B cell (primary cell): ENCODE data around the gene ADCY10. TPM values are rescaled to one million over a fixed set of nuclear protein-coding genes. Genes with fewer than 3 reads are reported as not detected.
"Not testable (repeated sequence)": the region's sequence is repeated elsewhere in the genome, so short reads cannot be mapped to it uniquely, and the experiment has no call there.

Experiments used
- ATAC-seq: fragments of 200-7000 bp; cut with Tn5 transposase; one replicate; pipeline ENCODE4 v1.10.0; 2021; ENCODE audit warnings: low read depth, mild to moderate bottlenecking, moderate number of reproducible peaks, moderate library complexity
- CTCF ChIA-PET: fragments of 350-600 bp; sonication (Branson Sonifier 250); formaldehyde crosslinking; loops from one replicate; lab custom pipeline; 2021; ENCODE audit warnings: antibody characterized with exemption, inconsistent platforms; lab: Charles Lee
- POLR2A ChIA-PET: fragments of 350-600 bp; sonication (Branson Sonifier 250); formaldehyde crosslinking; loops from one replicate; lab custom pipeline; 2021; ENCODE audit warnings: antibody characterized with exemption; lab: Charles Lee
- DNase-seq: peaks from one replicate; pipeline ENCODE4 v3.0.0; 2013
- H2AFZ ChIP-seq: 2 replicates; pipeline ENCODE4 v1.6.1; 2012; ENCODE audit warnings: mild to moderate bottlenecking, low read depth, low read length; ENCODE audit not compliant: insufficient read depth, poor library complexity, severe bottlenecking
- H3K27ac ChIP-seq, 2 donors: 1 replicate in 1 of 2; 2 replicates in 1 of 2; pipeline ENCODE4 v1.5.1; 2012 to 2013; ENCODE audit warnings: low read length in 2 of 2, mild to moderate bottlenecking in 2 of 2, moderate library complexity in 1 of 2
- H3K27me3 ChIP-seq, 4 experiments: fragments of 200-600 bp in 1 of 4; sonication (generic) in 1 of 4; replicated peaks in 1 of 4; 1 replicate in 2 of 4; 2 replicates in 2 of 4; pipeline versions ENCODE4 v1.6.1 to v1.7.0; 2013 to 2016; ENCODE audit warnings: low read length in 3 of 4, mild to moderate bottlenecking in 2 of 4, mixed read lengths in 1 of 4, moderate library complexity in 1 of 4; ENCODE audit not compliant: insufficient read depth in 4 of 4, control insufficient read depth in 3 of 4; ENCODE audit errors: control extremely low read depth in 1 of 4
- H3K36me3 ChIP-seq, 2 experiments: replicated peaks in 1 of 2; 1 replicate in 1 of 2; 2 replicates in 1 of 2; pipeline versions ENCODE4 v1.6.1 to v1.7.1; 2013; ENCODE audit warnings: low read length in 1 of 2; ENCODE audit not compliant: insufficient read depth in 2 of 2, control insufficient read depth in 1 of 2; ENCODE audit errors: control extremely low read depth in 1 of 2, extremely low read depth in 1 of 2
- H3K4me1 ChIP-seq, 2 donors: fragments of 200-600 bp in 1 of 2; sonication (generic) in 1 of 2; 1 replicate in 1 of 2; 2 replicates in 1 of 2; pipeline versions ENCODE4 v1.5.1 to v1.6.1; 2013 to 2017; ENCODE audit warnings: low read length in 2 of 2; ENCODE audit not compliant: control insufficient read depth in 2 of 2, insufficient read depth in 2 of 2
- H3K4me2 ChIP-seq: replicated peaks from 2 replicates; pipeline ENCODE3; 2012; ENCODE audit warnings: mild to moderate bottlenecking, low read depth, low read length; ENCODE audit not compliant: poor library complexity, severe bottlenecking
- H3K4me3 ChIP-seq, 5 experiments: fragments of 200-600 bp in 1 of 5; sonication (generic) in 1 of 5; 1 replicate in 3 of 5; 2 replicates in 2 of 5; pipeline versions ENCODE4 v1.5.1 to v1.7.0; 2011 to 2016; ENCODE audit warnings: low read length in 4 of 5, mild to moderate bottlenecking in 4 of 5, low read depth in 2 of 5, control low read depth in 1 of 5, moderate library complexity in 1 of 5; ENCODE audit not compliant: insufficient read depth in 1 of 5; ENCODE audit errors: control extremely low read depth in 1 of 5, extremely low read depth in 1 of 5
- H3K79me2 ChIP-seq: fragments of 200-600 bp; sonication (generic); one replicate; pipeline ENCODE4 v1.6.0; 2016; ENCODE audit warnings: low read length; ENCODE audit not compliant: control insufficient read depth, insufficient read depth
- H3K9ac ChIP-seq: fragments of 200-600 bp; sonication (generic); 2 replicates; pipeline ENCODE4 v1.6.1; 2017; ENCODE audit warnings: mild to moderate bottlenecking, low read length, moderate library complexity
- H3K9me3 ChIP-seq, 3 donors: one replicate each; pipeline versions ENCODE4 v1.6.1 to v1.7.1; 2013; ENCODE audit warnings: low read length in 2 of 3; ENCODE audit not compliant: control insufficient read depth in 2 of 3, insufficient read depth in 1 of 3; ENCODE audit errors: control extremely low read depth in 1 of 3
- H4K20me1 ChIP-seq: 2 replicates; pipeline ENCODE4 v1.6.0; 2012; ENCODE audit warnings: mild to moderate bottlenecking, low read length; ENCODE audit not compliant: insufficient read depth, control insufficient read depth, poor library complexity, severe bottlenecking
- H3K27ac Mint-ChIP-seq: one replicate; pipeline ENCODE4 v1.8.0; 2021; ENCODE audit warnings: mixed read lengths
- H3K27me3 Mint-ChIP-seq: one replicate; pipeline ENCODE4 v1.8.0; 2021; ENCODE audit warnings: mixed read lengths
- H3K4me1 Mint-ChIP-seq: one replicate; pipeline ENCODE4 v1.8.0; 2021; ENCODE audit warnings: mixed read lengths
- H3K4me3 Mint-ChIP-seq: one replicate; pipeline ENCODE4 v1.8.0; 2021; ENCODE audit warnings: mixed read lengths
- H3K9me3 Mint-ChIP-seq: one replicate; pipeline ENCODE4 v1.8.0; 2022; ENCODE audit warnings: mixed read lengths; ENCODE audit not compliant: insufficient read depth
- WGBS: methylation state at CpG from one replicate; pipeline ENCODE4 v1.1.5; 2013; ENCODE audit warnings: missing lambda C conversion rate; ENCODE audit not compliant: insufficient coverage; 5-methylcytosine and 5-hydroxymethylcytosine counted together
- intact Hi-C: fragments of 100-400 bp; cut with micrococcal nuclease; formaldehyde crosslinking; loops from one replicate; pipeline ENCODE4 v1.10.0; 2022
- polyA plus RNA-seq: library from polyadenylated mRNA; depleted of rRNA; stranded (reverse); fragments of >200 nt; gene quantifications from 2 replicates; pipeline ENCODE4 v1.2.3, GENCODE V29; 2012
- total RNA-seq, 2 donors: library from RNA; stranded (reverse); fragments of 120-200 nt in 1 of 2; gene quantifications; 1 replicate in 1 of 2; 2 replicates in 1 of 2; pipeline versions ENCODE4 v1.2.3 to v1.2.4, GENCODE V29; 2013 to 2022

The ADCY10 gene
- total and polyA plus RNA-seq, 2 donors (not counting 1 experiment from before 2014, with no cell fraction given) = 0.15 TPM; not detected in 1

DNA sequence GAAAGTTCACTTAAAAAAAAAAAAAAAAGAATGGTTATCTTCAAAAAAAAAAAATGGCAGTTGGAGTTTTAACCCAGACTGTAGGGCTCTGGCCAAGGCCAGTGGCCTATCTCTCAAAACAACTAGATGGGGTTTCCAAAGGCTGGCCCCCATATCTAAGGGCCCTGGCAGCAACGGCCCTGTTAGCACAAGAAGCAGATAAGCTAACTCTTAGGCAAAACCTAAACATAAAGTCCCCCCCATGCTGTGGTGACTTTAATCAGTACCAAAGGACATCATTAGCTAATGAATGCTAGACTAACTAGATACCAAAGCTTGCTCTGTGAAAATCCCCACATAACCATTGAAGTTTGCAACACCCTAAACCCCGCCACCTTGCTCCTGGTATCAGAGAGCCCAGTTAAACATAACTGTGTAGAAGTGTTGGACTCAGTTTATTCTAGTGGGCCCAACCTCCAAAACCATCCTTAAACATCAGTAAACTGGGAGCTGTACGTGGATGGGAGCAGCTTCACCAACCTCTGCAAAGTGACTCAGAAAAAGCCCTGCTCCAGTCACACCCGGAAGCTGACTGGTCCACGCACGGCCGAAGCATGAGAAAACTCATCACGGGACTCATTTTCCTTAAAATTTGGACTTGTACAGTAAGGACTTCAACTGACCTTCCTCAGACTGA lies 47.1 kb downstream of the ADCY10 start:
- H3K4me1 ChIP-seq, H3K27ac Mint-ChIP-seq, H3K9me3 ChIP-seq, H3K4me3 Mint-ChIP-seq, ATAC-seq, H4K20me1 ChIP-seq, H3K27me3 Mint-ChIP-seq, intact Hi-C loops, H3K4me2 ChIP-seq, H3K4me1 Mint-ChIP-seq, H3K79me2 ChIP-seq, H3K9me3 Mint-ChIP-seq, H3K27me3 ChIP-seq, H3K27ac ChIP-seq, H3K36me3 ChIP-seq, POLR2A ChIA-PET, H3K4me3 ChIP-seq, H2AFZ ChIP-seq, DNase-seq, H3K9ac ChIP-seq: not testable (repeated sequence)
- CTCF ChIA-PET = interaction anchor here (0.7 kb wide), 1 partner anchor 495 kb away, joined by 4 read pairs; no protein-coding TSS in a partner anchor
- WGBS = no CpG with 5 or more reads among the region's 8 CpGs

- H3K36me3 ChIP-seq, POLR2A ChIA-PET, intact Hi-C loops, H3K9ac ChIP-seq, H3K27ac Mint-ChIP-seq, ATAC-seq, H3K27me3 ChIP-seq, H4K20me1 ChIP-seq, DNase-seq, H3K4me1 ChIP-seq, H2AFZ ChIP-seq, H3K9me3 ChIP-seq, H3K4me1 Mint-ChIP-seq, H3K4me3 ChIP-seq, H3K4me2 ChIP-seq, H3K9me3 Mint-ChIP-seq, H3K27me3 Mint-ChIP-seq, H3K4me3 Mint-ChIP-seq, H3K79me2 ChIP-seq, H3K27ac ChIP-seq: not testable (repeated sequence)
- no CpG with 5 or more reads among the region's 2 CpGs for WGBS
- CTCF ChIA-PET = interaction anchor here (0.7 kb wide), 1 partner anchor 494 kb away, joined by 4 read pairs; no protein-coding TSS in a partner anchor
Measured at GRCh38 chr1:167866326-167866725, 47.6 kb downstream of the ADCY10 start.

GRCh38 chr1:167865804-167866308 lies 48.1 kb downstream of the ADCY10 start:
- H3K79me2 ChIP-seq, CTCF ChIA-PET, H3K4me1 Mint-ChIP-seq, H3K9ac ChIP-seq, intact Hi-C loops, POLR2A ChIA-PET, H3K27me3 ChIP-seq, H3K9me3 ChIP-seq, H4K20me1 ChIP-seq, H3K9me3 Mint-ChIP-seq, H3K4me2 ChIP-seq, H3K27me3 Mint-ChIP-seq, H3K27ac Mint-ChIP-seq, H3K4me3 Mint-ChIP-seq, H2AFZ ChIP-seq, H3K27ac ChIP-seq, DNase-seq, H3K36me3 ChIP-seq, H3K4me1 ChIP-seq, ATAC-seq, H3K4me3 ChIP-seq: not testable (repeated sequence)
- WGBS = 100% methylated on average over 2 of the region's 10 CpGs

GRCh38 chr1:167865193-167865592 lies 48.7 kb downstream of the ADCY10 start:
- ATAC-seq, H3K4me3 Mint-ChIP-seq, H3K4me2 ChIP-seq, H3K4me1 ChIP-seq, H3K9me3 ChIP-seq, CTCF ChIA-PET, POLR2A ChIA-PET, H3K27me3 ChIP-seq, H4K20me1 ChIP-seq, H3K4me3 ChIP-seq, H3K27me3 Mint-ChIP-seq, intact Hi-C loops, H3K27ac Mint-ChIP-seq, H3K9me3 Mint-ChIP-seq, H3K36me3 ChIP-seq, H3K27ac ChIP-seq, H3K79me2 ChIP-seq, H3K9ac ChIP-seq, H2AFZ ChIP-seq, H3K4me1 Mint-ChIP-seq, DNase-seq: not testable (repeated sequence)
